HG03442 (cell line): ENCODE results near the gene YKT6.

Source experiments
- ATAC-seq: cut with Tn5 transposase; IDR thresholded peaks from one replicate; pipeline ENCODE4 v1.9.1; 2021; ENCODE audit warnings: mild to moderate bottlenecking, moderate library complexity; ENCODE audit not compliant: unreplicated experiment

Gene YKT6

GRCh38 chr7:44200699-44201461 lies at the start of gene YKT6:
TSS of gene YKT6 (plus strand) at chr7:44200978. CDS start at chr7:44201136, 158 bp downstream.
- ATAC-seq: peak; percentile 98

- ATAC-seq: no peak
These were observed 48.8 kb upstream of the YKT6 start for GRCh38 chr7:44151956-44152355.

- ATAC-seq: no peak
These were observed 47.5 kb upstream of the YKT6 start for GRCh38 chr7:44152971-44153947.

- ATAC-seq: no peak
These were observed 46.8 kb upstream of the YKT6 start for GRCh38 chr7:44153948-44154335.

GRCh38 chr7:44154703-44155102 lies 46.1 kb upstream of the YKT6 start:
- no peak for ATAC-seq

DNA sequence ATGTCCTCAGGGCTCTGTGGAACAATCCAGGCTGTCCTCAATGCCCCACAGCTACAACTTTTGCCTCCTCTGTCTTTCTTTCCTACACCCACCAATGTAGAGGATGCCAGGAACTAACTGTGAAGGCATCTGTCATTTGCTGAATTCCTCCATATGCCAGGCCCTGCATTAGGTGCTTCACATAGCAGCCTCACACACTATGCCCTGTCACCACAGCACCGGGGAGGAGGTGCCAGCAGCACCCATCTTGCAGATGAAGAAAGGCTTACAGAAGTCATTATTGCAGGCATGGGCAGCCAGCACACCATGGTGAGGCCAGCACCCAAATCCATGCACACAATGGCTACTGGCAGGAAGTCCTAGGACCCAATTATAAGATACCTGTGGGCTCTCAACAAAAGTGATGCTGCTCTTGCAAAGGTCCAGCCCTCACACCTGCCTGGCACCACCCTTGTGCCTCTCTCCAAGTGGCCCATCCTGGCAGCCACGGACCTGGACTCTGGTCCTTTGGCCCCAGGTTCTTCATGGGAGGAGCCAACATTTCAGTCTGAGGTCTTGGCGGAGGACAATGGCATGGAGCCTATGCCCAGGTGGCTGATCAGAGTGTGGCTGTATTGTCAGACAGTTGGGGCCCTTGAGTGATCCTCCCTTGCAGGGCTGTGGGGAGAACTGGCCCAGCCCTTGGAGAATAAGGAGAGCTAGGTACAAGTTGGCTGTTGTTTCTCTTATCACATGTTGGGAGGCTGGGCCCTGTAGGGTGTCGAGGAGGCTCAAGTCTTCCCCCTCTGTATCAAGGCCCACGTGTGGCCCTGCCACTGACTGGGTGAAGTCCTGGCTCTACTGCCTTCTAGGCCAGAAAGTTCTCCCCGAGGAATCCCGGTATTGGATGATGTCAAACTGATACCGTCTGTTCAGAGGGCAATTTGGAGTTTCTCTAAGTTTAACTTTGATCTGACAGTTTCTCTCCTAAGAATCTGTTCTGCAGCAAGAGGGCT lies 45.3 kb upstream of the YKT6 start:
- ATAC-seq: no peak

DNA sequence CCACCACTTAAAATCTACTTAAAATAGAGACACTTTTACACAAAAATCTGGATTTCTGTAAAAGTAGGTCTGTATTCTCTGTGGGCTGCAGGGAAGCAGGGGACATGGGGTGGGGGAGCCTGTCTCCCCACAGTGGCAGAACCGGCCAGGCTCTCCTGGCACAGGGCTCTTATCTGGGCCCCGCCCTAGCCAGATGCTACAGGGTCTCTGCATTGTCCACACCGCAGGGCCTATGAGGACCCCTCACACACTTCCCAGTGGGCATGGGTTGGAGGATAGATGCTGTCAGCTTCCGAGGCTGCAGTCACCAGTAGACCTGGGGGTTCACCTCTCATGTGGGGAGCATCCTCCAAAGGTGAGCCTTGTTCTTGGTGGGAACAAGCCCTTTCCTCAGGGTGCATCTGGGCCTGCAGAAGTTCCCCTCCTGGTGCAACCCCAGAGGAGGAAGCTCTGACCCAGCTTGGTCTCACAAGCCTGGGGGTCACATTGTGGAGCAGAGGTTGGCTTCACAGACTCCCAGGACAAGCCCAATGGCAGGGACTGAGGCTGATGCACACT lies 44.2 kb upstream of the YKT6 start:
- ATAC-seq: no peak

- ATAC-seq: no peak
These were observed 43.4 kb upstream of the YKT6 start for GRCh38 chr7:44157116-44158080.

DNA sequence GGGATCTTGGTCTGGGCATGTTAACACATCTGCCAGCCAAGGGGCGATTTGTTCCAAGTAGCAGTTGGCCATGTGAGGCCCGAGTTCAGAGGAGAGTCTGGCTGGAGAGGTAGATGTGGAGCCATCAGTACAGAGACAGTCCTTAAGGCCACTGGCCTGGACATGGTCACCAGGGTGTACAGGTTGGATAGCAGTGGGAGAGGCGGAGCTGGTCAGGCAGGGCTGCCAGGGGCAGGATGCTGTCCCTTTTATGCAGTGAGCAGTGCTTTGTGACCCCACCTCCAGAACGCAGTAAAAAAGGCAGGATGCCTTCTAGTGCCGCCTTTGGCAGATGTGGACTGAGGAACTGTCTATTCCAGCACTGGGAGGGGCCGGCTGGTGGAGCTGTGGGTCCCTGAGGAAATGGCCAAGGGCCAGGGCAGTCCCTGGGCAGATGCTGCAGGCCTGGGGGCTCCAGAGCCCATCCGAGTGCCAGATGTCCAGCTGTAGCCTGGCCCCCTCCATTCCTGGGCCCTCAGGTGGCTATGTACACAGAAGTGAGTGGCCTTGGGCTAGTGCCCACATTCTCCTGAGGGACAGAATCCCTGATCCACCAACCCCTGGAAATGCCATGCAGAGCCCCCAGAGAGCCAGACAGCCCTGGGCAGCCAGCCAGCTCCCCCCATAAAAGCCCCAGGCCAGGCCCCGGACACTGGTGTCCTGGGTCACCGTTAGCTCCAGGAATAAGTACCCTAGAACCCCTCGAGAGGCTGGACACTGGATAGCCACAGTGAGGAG lies 42.5 kb upstream of the YKT6 start:
- no peak for ATAC-seq

- no peak for ATAC-seq
These were observed 41.7 kb upstream of the YKT6 start for GRCh38 chr7:44158873-44159631.

DNA sequence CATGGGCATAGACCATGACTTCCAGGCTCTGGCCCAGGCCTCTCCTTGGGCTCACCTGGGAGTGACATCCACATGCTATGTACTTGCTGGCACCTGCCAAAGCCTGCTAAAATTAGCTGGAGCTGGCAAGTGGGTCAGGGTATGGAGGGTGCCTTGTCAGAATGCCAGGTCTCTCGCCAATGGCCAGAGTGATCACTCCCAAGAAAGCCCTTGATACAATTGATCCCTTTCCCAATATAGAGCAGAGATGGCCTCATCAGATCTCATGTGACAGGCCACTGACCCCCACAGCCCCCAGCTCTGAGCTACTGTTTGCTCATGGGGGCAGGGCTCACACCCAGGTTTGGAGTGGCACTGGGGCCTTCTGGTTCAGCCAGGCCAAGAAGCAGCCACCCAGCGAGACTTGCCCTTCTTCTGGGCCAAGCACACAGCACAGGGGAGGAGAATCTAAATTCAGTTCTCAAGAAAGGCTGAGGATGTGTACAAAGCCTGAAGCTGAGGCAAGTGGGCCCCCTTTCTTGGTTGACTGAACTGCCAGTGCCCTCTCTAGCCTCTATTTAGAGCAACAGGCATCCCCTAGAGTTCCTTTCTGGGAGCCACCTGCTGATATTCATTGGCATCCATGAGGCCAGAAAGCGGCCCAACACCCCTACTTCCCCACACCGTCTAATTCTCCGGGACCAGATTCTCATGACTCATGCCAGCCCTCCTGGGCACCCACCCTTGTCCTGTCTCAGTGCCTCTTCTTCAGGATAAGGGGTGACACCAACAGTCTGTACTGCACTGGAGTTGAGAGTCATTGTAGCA lies 40.8 kb upstream of the YKT6 start:
- no peak for ATAC-seq

- ATAC-seq: no peak
These were observed 39.4 kb upstream of the YKT6 start for GRCh38 chr7:44161371-44161770.

- no peak for ATAC-seq
These were observed 38.6 kb upstream of the YKT6 start for GRCh38 chr7:44162179-44162578.

- no peak for ATAC-seq
These were observed 37.9 kb upstream of the YKT6 start for GRCh38 chr7:44162785-44163395.

DNA sequence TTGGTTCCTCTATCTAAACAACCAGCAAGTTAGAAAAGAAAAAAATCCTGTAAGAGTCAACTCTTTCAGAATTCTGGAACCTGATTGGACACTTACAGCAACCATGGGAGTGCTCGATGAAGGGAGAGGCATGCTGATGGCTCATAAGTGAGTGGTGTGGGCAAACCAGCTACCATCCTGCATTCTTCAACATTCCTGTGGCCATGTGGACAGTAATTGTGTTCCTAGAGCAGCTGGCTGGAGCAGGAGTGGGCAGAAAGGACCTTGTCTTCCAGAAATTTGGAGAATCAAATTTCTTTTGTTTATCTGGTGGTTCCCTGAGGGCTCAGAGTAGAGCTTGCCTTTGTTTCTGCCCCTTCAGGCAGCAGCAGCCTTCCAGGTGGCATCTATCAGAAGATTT lies 37.2 kb upstream of the YKT6 start:
- no peak for ATAC-seq

GRCh38 chr7:44167920-44168319 lies 32.9 kb upstream of the YKT6 start:
- no peak for ATAC-seq
